ENCODE measurements around the gene PTPN5.

- TF ChIP-seq CTCF (IDR thresholded peaks at IDR 0.05; ENCODE audit: low read length) (no peak), EZH2phosphoT487 (IDR thresholded peaks at IDR 0.05; ENCODE audit: low read length) (no peak), EZH2 (optimal IDR thresholded peaks at IDR 0.05; ENCODE audit: low read depth, low read length) (no peak)
Measured at GRCh38 chr11:18766015-18766414, 25.6 kb downstream of the PTPN5 start.
